Measurements from ENCODE around the gene ZNF888. TPM values are rescaled to one million over a fixed set of nuclear protein-coding genes. Genes with fewer than 3 reads are reported as not detected.
A peak's percentile ranks its signal among the peaks of the same experiment; 100 is the strongest.
"Not testable (repeated sequence)": the region's sequence is repeated elsewhere in the genome, so short reads cannot be mapped to it uniquely, and the experiment has no call there.

The ZNF888 gene
- total and polyA plus RNA-seq, 4 donors: 1.1 to 5.0 (median 2.9) TPM

- Histone ChIP-seq H3K9me3 (ENCODE audit: control insufficient read depth, low read length) (peaks cover 41% of the 10 kb centered on the region), H3K27ac (ENCODE audit: low read depth in 1 of 2, low read length in 2 of 2) (no peak overlapping the region), H3K4me1 (ENCODE audit: control insufficient read depth in 1 of 2, insufficient read depth in 2 of 2, low read length in 2 of 2) (peaks cover 0 to 2% of the 10 kb centered on the region in 2 donors), H3K27me3 (ENCODE audit: control insufficient read depth in 1 of 2, insufficient read depth in 2 of 2, low read length in 1 of 2) (no peaks in the 10 kb centered on the region), H3K4me3 (ENCODE audit: low read length in 2 of 2) (no peak overlapping the region), H3K36me3 (ENCODE audit: control insufficient read depth in 1 of 2, insufficient read depth in 2 of 2, low read length in 1 of 2) (peaks cover 21 to 27% of the 10 kb centered on the region in 2 donors)
- WGBS, 2 donors: 97% methylated on average over 10 of the region's 10 CpGs
- no peak for ATAC-seq (ENCODE audit: low FRiP score)
- intact Hi-C loops (cut with DNase I): no loop called here
- no peak for DNase-seq
Measured at GRCh38 chr19:52956917-52957316, 33.7 kb upstream of the ZNF888 start.

GRCh38 chr19:52949422-52949821 lies 26.2 kb upstream of the ZNF888 start:
- intact Hi-C loops (cut with DNase I): loop anchor here in 1 of 2 donors (10.0 kb wide), 1 partner anchor 45 kb away; no protein-coding TSS in a partner anchor
- 93 to 97% methylated on average over 1 of the region's 1 CpG for WGBS, 2 donors
- Histone ChIP-seq H3K27ac (ENCODE audit: low read depth in 1 of 2, low read length in 2 of 2) (no peak overlapping the region), H3K27me3 (ENCODE audit: control insufficient read depth in 1 of 2, insufficient read depth in 2 of 2, low read length in 1 of 2) (no peaks in the 10 kb centered on the region), H3K4me1 (ENCODE audit: control insufficient read depth in 1 of 2, insufficient read depth in 2 of 2, low read length in 2 of 2) (no peaks in the 10 kb centered on the region), H3K36me3 (ENCODE audit: control insufficient read depth in 1 of 2, insufficient read depth in 2 of 2, low read length in 1 of 2) (peaks cover 18 to 21% of the 10 kb centered on the region in 2 donors), H3K9me3 (ENCODE audit: control insufficient read depth, low read length) (peaks cover 32% of the 10 kb centered on the region), H3K4me3 (ENCODE audit: low read length in 2 of 2) (no peak overlapping the region)
- no peak for ATAC-seq (ENCODE audit: low FRiP score)
- no peak for DNase-seq

- Histone ChIP-seq H3K4me1 (ENCODE audit: control insufficient read depth in 1 of 2, insufficient read depth in 2 of 2, low read length in 2 of 2) (no peaks in the 10 kb centered on the region), H3K9me3 (ENCODE audit: control insufficient read depth, low read length) (peaks cover 30% of the 10 kb centered on the region), H3K4me3 (ENCODE audit: low read length in 2 of 2) (no peak overlapping the region), H3K27me3 (ENCODE audit: control insufficient read depth in 1 of 2, insufficient read depth in 2 of 2, low read length in 1 of 2) (no peaks in the 10 kb centered on the region), H3K36me3 (ENCODE audit: control insufficient read depth in 1 of 2, insufficient read depth in 2 of 2, low read length in 1 of 2) (peaks cover 18 to 21% of the 10 kb centered on the region in 2 donors), H3K27ac (ENCODE audit: low read depth in 1 of 2, low read length in 2 of 2) (no peak overlapping the region)
- DNase-seq: no peak
- intact Hi-C loops (cut with DNase I): loop anchor here in 1 of 2 donors (10.0 kb wide), 1 partner anchor 47 kb away; no protein-coding TSS in a partner anchor
- 86 to 88% methylated on average over 13 of the region's 13 CpGs for WGBS, 2 donors
- no peak for ATAC-seq (ENCODE audit: low FRiP score)
Measured at GRCh38 chr19:52948025-52948770, 25.0 kb upstream of the ZNF888 start.

GRCh38 chr19:52946322-52947310 lies 23.4 kb upstream of the ZNF888 start:
- Histone ChIP-seq H3K27me3 (ENCODE audit: control insufficient read depth in 1 of 2, insufficient read depth in 2 of 2, low read length in 1 of 2) (no peaks in the 10 kb centered on the region), H3K36me3 (ENCODE audit: control insufficient read depth in 1 of 2, insufficient read depth in 2 of 2, low read length in 1 of 2) (peaks cover 7 to 8% of the 10 kb centered on the region in 2 donors), H3K27ac (ENCODE audit: low read depth in 1 of 2, low read length in 2 of 2) (no peak overlapping the region), H3K9me3 (ENCODE audit: control insufficient read depth, low read length) (peaks cover 18% of the 10 kb centered on the region), H3K4me3 (ENCODE audit: low read length in 2 of 2) (no peak overlapping the region), H3K4me1 (ENCODE audit: control insufficient read depth in 1 of 2, insufficient read depth in 2 of 2, low read length in 2 of 2) (no peaks in the 10 kb centered on the region)
- WGBS, 2 donors: 26 to 29% methylated on average over 34 to 39 of the region's 39 CpGs
- intact Hi-C loops (cut with DNase I): loop anchor here in 1 of 2 donors (10.0 kb wide), 1 partner anchor 48 kb away; no protein-coding TSS in a partner anchor
- ATAC-seq (ENCODE audit: low FRiP score): no peak
- peak in 1 of 2 donors; percentile 88 for DNase-seq

GRCh38 chr19:52945652-52946321 lies 22.6 kb upstream of the ZNF888 start:
- intact Hi-C loops (cut with DNase I): loop anchor here in 1 of 2 donors (10.0 kb wide), 1 partner anchor 49 kb away; no protein-coding TSS in a partner anchor
- ATAC-seq (ENCODE audit: low FRiP score): no peak
- 52 to 57% methylated on average over 24 of the region's 24 CpGs for WGBS, 2 donors

GRCh38 chr19:52944703-52945493 lies 21.7 kb upstream of the ZNF888 start:
- not testable (repeated sequence) for H3K4me1 ChIP-seq (ENCODE audit: control insufficient read depth in 1 of 2, insufficient read depth in 2 of 2, low read length in 2 of 2); H3K27me3 ChIP-seq (ENCODE audit: control insufficient read depth in 1 of 2, insufficient read depth in 2 of 2, low read length in 1 of 2); ATAC-seq (ENCODE audit: low FRiP score); H3K36me3 ChIP-seq (ENCODE audit: control insufficient read depth in 1 of 2, insufficient read depth in 2 of 2, low read length in 1 of 2); DNase-seq; H3K27ac ChIP-seq (ENCODE audit: low read depth in 1 of 2, low read length in 2 of 2); H3K4me3 ChIP-seq (ENCODE audit: low read length in 2 of 2)
- peaks cover 11% of the 10 kb centered on the region for H3K9me3 ChIP-seq (ENCODE audit: control insufficient read depth, low read length)
- intact Hi-C loops (cut with DNase I): loop anchor here in 1 of 2 donors (10.0 kb wide), 1 partner anchor 50 kb away; no protein-coding TSS in a partner anchor
- WGBS, 2 donors: 91% methylated on average over 17 of the region's 17 CpGs

More at GRCh38 chr19:52945652-52946321, 22.6 kb upstream of the ZNF888 start:
- Histone ChIP-seq H3K9me3 (ENCODE audit: control insufficient read depth, low read length) (peaks cover 16% of the 10 kb centered on the region), H3K4me3 (ENCODE audit: low read length in 2 of 2) (no peak overlapping the region), H3K36me3 (ENCODE audit: control insufficient read depth in 1 of 2, insufficient read depth in 2 of 2, low read length in 1 of 2) (peaks cover under 1 to 4% of the 10 kb centered on the region in 2 donors), H3K4me1 (ENCODE audit: control insufficient read depth in 1 of 2, insufficient read depth in 2 of 2, low read length in 2 of 2) (no peaks in the 10 kb centered on the region), H3K27me3 (ENCODE audit: control insufficient read depth in 1 of 2, insufficient read depth in 2 of 2, low read length in 1 of 2) (no peaks in the 10 kb centered on the region), H3K27ac (ENCODE audit: low read depth in 1 of 2, low read length in 2 of 2) (no peak overlapping the region)
- DNase-seq: no peak

- DNase-seq (no peak), ATAC-seq (ENCODE audit: low FRiP score) (no peak)
- Histone ChIP-seq H3K27me3 (ENCODE audit: control insufficient read depth in 1 of 2, insufficient read depth in 2 of 2, low read length in 1 of 2) (no peaks in the 10 kb centered on the region), H3K9me3 (ENCODE audit: control insufficient read depth, low read length) (peaks cover 10% of the 10 kb centered on the region), H3K4me1 (ENCODE audit: control insufficient read depth in 1 of 2, insufficient read depth in 2 of 2, low read length in 2 of 2) (no peaks in the 10 kb centered on the region), H3K4me3 (ENCODE audit: low read length in 2 of 2) (no peak overlapping the region), H3K27ac (ENCODE audit: low read depth in 1 of 2, low read length in 2 of 2) (no peak overlapping the region), H3K36me3 (ENCODE audit: control insufficient read depth in 1 of 2, insufficient read depth in 2 of 2, low read length in 1 of 2) (no peaks in the 10 kb centered on the region)
- WGBS, 2 donors: 83 to 86% methylated on average over 17 of the region's 17 CpGs
- intact Hi-C loops (cut with DNase I): loop anchor here in 1 of 2 donors (2.0 to 10.0 kb wide), 2 partner anchors 19 to 51 kb away; partner anchors contain the start of gene ZNF816
Measured at GRCh38 chr19:52943884-52944643, 20.8 kb upstream of the ZNF888 start.

Data from aorta (tissue), 5 donors.